GM23248 (cell line): ENCODE data around the gene LGALS3.

ENCODE experiments used
- EZH2 ChIP-seq: fragments of 200-600 bp; sonication (generic); IDR thresholded peaks from 2 replicates; pipeline ENCODE4 v1.6.1; 2018; ENCODE audit warnings: antibody characterized with exemption, mild to moderate bottlenecking; ENCODE audit not compliant: insufficient read depth, poor library complexity, severe bottlenecking
- EZH2phosphoT487 ChIP-seq: fragments of 200-600 bp; sonication (generic); IDR thresholded peaks from 2 replicates; pipeline ENCODE4 v1.6.1; 2018; ENCODE audit warnings: antibody characterized with exemption, moderate library complexity, mild to moderate bottlenecking, low read depth; ENCODE audit not compliant: insufficient read depth

DNA sequence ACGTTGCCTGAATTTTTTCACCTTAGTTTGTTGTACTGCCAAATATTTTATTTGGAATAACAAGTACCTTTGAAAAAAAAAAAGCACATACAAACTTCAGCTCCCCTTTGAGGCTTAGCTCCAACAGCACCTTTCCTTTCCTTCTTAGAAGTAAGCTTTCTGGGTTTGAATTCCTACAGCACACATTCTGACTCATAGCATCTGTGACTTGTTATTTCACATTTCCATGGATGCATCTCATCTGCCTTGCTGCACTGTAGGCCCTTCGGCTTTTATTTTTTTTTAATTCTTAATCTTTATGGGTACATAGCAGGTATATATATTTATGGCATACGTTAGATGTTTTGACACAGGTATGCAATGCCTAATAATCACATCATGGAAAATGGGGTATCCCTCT is 7.2 kb downstream of the LGALS3 start:
- TF ChIP-seq EZH2: no peak
- no peak for TF ChIP-seq EZH2phosphoT487
